Ammon's horn (tissue), 1 donor: ENCODE results near the gene DNAI4.
A peak's percentile ranks its signal among the peaks of the same experiment; 100 is the strongest.
"Not testable (repeated sequence)": the region's sequence is repeated elsewhere in the genome, so short reads cannot be mapped to it uniquely, and the experiment has no call there.

Experiments used
- DNase-seq: peaks from one replicate; pipeline ENCODE4 v3.0.0-alpha.2; 2016; ENCODE audit warnings: low spot score

The DNAI4 gene, protein sequence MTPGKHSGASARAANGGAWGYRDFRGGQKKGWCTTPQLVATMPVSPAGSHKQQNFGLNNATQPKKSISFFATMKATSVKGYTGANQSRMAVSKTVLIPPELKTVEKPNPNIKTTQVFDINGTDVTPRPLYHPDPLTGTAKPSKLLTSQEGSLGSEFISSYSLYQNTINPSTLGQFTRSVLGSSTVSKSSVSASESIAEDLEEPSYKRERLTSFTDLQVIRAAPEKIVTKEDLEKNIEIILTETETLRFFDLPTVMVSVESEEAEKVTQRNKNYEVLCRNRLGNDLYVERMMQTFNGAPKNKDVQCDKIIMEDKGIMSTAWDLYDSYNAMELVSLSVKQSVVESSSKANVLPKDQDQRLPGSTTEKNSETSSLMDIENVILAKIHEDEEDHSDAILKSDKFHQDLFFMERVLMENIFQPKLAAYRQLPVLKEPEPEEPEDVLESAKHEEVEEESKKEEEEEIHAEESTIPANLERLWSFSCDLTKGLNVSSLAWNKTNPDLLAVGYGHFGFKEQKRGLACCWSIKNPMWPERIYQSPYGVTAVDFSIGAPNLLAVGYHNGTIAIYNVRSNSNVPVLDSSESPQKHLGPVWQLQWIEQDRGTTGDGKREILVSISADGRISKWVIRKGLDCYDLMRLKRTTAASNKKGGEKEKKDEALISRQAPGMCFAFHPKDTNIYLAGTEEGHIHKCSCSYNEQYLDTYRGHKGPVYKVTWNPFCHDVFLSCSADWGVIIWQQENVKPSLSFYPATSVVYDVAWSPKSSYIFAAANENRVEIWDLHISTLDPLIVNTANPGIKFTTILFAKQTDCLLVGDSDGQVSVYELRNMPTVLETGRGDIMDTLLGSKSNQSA

GRCh38 chr1:66924756-66925557 lies at the start of gene DNAI4, which contains the start of gene MIER1:
Gene DNAI4, minus strand, starts transcription at chr1:66924856. Its CDS starts 25 bp downstream, at chr1:66924831.
Gene MIER1, plus strand, starts transcription at chr1:66924990. Its CDS starts 39 bp downstream, at chr1:66925029.
- peak; percentile 98 for DNase-seq

DNA sequence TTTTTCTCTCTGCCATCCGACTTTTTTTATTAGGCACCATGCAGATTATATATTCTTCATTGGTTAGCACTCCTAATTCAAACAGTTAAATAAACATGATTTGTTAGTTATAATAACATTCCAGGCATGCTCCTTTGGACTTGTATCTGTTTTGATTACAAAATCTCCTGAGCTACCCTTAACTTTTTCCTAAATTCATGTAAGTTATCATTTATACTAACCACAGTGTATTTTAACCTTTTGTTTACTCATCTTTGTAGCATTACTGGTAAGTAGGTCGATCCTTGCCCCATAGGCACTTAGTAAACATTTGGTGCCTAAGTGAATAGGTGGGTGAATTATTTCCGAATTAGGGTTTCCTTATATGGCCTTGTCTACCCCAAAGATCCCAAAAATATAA lies 43.9 kb upstream of the DNAI4 start:
- DNase-seq: no peak

DNA sequence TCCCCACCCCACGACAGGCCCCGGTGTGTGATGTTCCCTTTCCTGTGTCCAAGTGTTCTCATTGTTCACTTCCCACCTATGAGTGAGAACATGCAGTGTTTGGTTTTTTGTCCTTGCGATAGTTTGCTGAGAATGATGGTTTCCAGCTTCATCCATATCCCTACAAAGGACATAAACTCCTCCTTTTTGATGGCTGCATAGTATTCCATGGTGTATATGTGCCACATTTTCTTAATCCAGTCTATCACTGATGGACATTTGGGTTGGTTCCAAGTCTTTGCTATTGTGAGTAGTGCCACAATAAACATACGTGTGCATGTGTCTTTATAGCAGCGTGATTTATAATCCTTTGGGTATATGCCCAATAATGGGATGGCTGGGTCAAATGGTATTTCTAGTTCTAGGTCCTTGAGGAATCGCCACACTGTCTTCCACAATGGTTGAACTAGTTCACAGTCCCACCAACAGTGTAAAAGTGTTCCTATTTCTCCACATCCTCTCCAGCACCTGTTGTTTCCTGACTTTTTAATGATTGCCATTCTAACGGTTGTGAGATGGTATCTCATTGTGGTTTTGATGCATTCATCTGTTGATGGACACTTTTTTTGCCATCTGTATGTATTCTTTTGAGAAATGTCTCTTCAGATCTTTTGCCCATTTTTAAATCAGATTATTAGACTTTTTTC lies 41.7 kb upstream of the DNAI4 start:
- DNase-seq: not testable (repeated sequence)

GRCh38 chr1:66957938-66958337 lies 33.3 kb upstream of the DNAI4 start:
- DNase-seq: no peak

DNA sequence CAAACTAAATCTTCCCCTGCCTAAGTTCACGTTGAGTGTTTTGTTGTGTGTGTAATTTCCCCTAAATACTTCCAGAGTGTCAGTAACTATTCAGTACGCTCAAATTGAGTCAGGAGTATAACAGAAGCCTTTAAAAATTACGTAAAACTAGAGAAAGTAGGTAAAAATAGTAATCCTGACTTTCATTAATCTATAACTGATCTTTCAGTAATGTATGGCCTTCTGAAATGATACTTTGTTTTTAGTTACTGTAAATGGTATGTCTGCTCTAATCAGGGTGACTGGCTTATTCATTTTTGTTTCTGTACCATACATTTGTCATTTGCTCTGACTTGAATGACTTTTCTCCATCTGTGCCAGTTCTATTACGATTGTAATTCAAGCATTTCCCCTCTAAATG lies 29.6 kb upstream of the DNAI4 start:
- DNase-seq: no peak

DNA sequence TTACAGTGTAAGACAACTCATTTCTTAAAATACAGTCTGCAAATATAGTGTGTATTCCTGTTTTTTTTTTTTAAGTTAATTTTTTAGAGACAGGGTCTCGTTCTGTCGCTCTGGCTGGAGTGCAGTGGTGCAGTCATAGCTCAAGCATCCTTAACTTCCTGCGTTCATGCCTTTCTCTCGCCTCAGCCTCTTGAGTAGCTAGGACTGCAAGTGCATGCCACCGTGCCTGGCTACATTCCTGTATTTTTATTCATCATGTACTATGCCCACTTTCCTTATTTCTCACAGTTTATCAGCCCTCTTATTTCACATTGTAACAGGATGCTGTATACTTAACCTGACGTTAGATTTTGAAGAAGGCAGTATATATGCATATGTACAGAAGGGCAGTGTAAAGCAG lies 26.9 kb upstream of the DNAI4 start:
- no peak for DNase-seq

DNA sequence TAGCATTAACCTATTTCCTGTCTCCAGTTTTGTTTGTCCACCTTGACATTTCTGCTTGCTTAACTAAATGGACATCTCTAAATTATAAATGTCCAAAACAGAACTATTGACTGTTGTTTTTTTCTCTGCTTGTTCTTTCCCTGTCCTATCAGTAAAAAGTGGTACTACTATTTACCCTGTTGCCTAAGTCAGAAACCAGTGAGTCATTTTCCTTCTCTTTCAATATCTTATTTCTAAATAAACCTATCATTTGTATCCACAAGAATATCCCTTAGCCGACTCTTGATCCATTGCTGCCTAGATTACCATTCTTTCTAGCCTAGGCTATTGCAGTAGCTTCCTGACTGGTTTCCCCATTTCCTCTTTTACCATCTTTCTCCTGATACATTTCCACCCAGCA lies 22.6 kb upstream of the DNAI4 start:
- no peak for DNase-seq

- DNase-seq: no peak
Observed at GRCh38 chr1:66945316-66945715, 20.7 kb upstream of the DNAI4 start.

DNA sequence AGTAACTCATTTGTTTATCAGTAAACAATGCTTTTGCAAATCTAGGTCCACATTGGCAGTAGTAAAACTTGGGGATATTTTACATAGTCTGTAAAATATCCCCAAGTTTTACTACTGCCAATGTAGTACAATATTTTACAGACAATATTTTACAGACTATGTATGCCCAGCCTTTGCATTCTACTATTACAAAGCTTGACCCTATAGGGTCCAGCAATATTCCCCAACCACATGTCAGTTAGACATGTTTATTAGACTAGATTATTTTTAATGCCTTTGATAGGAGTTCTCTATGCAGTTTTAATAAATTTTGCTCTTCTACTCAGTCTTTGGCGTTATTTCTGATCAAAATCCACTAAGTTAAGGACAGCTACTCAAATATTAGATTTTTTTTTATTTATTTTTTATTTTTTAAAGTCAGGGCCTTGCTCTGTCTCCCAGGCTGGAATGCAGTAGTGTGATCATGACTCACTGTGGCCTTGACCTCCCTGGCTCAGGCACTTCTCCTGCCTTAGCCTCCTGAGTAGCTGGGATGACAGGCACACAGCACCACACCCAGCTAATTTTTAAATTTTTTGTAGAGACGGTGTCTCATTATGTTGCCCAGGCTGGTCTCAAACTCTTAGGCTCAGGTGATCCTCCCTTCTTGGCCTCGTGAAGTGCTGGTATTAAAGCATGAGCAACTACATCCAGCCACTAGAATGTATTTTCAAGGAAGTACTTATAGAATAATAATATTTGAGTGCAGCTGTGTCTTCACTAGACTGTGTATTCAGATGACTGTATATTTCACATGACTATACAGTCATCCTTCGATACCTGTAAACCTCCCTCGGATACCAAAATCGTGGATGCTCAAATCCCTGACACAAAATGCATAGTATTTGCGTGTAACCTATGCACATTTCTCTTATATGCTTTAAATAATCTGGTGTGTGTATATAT lies 19.9 kb upstream of the DNAI4 start:
- DNase-seq: no peak

GRCh38 chr1:66943361-66943969 lies 18.8 kb upstream of the DNAI4 start:
- no peak for DNase-seq

DNA sequence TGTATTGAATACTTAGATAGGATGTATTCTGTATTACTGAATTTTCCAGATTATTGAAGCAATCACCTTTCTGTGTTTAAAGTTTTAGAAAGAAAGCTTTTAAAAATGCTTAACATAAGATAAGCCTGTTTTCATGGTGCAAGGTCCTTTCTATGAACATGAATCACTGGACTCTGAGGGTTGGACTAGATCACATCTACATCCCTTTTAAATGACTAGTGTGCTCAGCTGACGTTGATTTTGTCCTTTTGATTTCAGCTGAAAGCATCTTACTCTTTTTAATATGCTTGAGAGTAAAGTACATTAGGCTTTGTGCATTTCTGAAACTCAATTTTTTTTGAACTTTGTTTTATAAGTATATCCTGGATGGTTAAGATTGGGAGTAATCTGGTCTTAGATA lies 16.3 kb upstream of the DNAI4 start:
- no peak for DNase-seq

DNA sequence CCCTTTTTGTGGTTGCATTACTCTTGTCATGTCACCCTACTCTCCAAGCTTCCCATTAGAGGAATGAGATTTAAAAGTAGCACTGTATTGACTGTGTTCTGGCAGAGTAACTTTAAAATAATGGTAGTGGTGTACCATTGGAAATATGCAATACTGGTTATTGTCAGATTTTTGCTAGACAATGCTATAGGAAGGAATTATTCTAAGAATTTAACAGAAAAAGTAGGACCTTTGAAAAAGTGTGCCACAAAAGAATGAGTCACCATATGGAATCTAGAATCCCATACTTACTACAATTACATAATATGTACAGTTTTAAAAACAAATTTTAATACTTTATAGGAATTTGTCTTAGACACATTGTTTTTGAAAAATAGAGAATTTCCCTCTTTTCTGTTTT lies 14.0 kb upstream of the DNAI4 start:
- DNase-seq: no peak

GRCh38 chr1:66937529-66938234 lies 13.0 kb upstream of the DNAI4 start:
- DNase-seq: no peak

- no peak for DNase-seq
Observed at GRCh38 chr1:66933887-66934700, 9.4 kb upstream of the DNAI4 start.

- no peak for DNase-seq
Observed at GRCh38 chr1:66932291-66932690, 7.6 kb upstream of the DNAI4 start.

GRCh38 chr1:66931590-66931989 lies 6.9 kb upstream of the DNAI4 start:
- no peak for DNase-seq

DNA sequence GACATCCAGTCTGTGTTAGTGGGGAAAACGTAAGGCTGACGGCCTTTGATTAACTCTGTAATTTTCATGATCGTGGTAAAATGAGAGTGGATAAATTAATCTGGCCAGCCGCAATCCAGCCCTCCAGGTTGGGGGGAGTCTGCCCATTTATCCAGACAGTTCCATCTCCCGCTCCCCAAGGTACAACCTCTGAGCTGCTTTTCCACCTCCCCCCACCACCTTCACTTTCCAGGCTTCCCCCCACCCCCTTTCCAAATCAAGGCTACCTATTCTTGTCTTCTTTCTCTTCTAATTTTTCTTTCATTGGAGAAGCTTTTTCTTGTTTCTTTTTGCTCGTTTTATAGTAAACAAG lies 6.1 kb upstream of the DNAI4 start:
- DNase-seq: no peak

GRCh38 chr1:66929999-66930822 lies 5.6 kb upstream of the DNAI4 start:
- DNase-seq: peak; percentile 93
